Measurements from ENCODE around the gene SPINK2. TPM values are rescaled to one million over a fixed set of nuclear protein-coding genes. Genes with fewer than 3 reads are reported as not detected.

The SPINK2 gene
- total and polyA plus RNA-seq, 2 of the 13 experiments (the other 11 are each of a cell fraction or from before 2014, with no cell fraction given): not detected

DNA sequence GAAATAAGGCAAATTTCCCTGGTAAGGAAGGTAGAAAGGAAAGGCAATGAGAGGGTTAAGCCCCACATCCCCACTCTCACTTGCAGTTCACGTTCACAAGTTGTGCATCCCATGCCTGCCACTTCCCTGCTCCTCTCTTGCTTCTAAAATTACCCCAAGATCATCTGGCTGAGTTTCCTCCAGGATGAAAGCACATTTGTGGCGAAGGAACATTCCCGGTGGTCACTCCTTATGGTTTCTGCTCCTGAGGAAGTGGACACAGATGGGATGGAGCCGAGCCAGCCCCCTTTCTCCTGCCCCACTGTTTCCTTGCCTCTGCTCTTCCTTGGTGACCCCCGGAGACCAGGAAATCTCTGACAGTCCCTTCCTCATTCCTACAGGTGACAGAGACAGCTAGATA, 37.5 kb downstream of the SPINK2 start:
- intact Hi-C loops (cut with micrococcal nuclease; ENCODE audit: unreplicated experiment): no loop called here
- CTCF ChIA-PET (ENCODE audit: low intra/inter-chr PET ratio, low total read pairs): no interaction called here
- TF ChIP-seq HNF4A (CRISPR knock-in tag; IDR thresholded peaks at IDR 0.05) (no peak), ATF7 (IDR thresholded peaks at IDR 0.05) (no peak), ATF7 (CRISPR knock-in tag; IDR thresholded peaks at IDR 0.05) (no peak), NR1H2 (CRISPR knock-in tag; IDR thresholded peaks at IDR 0.05; ENCODE audit: borderline replicate concordance, low read depth) (no peak), ZIK1 (CRISPR knock-in tag; IDR thresholded peaks at IDR 0.05; ENCODE audit: borderline replicate concordance, low read depth) (no peak), TCF7 (IDR thresholded peaks at IDR 0.05; ENCODE audit: low read depth) (no peak), MTA1 (CRISPR knock-in tag; IDR thresholded peaks at IDR 0.05; ENCODE audit: borderline replicate concordance) (no peak), ZNF616 (CRISPR knock-in tag; IDR thresholded peaks at IDR 0.05; ENCODE audit: low read depth) (no peak), SOX5 (CRISPR knock-in tag; IDR thresholded peaks at IDR 0.05; ENCODE audit: borderline replicate concordance) (no peak)
- TF ChIP-seq, protein P1, sequence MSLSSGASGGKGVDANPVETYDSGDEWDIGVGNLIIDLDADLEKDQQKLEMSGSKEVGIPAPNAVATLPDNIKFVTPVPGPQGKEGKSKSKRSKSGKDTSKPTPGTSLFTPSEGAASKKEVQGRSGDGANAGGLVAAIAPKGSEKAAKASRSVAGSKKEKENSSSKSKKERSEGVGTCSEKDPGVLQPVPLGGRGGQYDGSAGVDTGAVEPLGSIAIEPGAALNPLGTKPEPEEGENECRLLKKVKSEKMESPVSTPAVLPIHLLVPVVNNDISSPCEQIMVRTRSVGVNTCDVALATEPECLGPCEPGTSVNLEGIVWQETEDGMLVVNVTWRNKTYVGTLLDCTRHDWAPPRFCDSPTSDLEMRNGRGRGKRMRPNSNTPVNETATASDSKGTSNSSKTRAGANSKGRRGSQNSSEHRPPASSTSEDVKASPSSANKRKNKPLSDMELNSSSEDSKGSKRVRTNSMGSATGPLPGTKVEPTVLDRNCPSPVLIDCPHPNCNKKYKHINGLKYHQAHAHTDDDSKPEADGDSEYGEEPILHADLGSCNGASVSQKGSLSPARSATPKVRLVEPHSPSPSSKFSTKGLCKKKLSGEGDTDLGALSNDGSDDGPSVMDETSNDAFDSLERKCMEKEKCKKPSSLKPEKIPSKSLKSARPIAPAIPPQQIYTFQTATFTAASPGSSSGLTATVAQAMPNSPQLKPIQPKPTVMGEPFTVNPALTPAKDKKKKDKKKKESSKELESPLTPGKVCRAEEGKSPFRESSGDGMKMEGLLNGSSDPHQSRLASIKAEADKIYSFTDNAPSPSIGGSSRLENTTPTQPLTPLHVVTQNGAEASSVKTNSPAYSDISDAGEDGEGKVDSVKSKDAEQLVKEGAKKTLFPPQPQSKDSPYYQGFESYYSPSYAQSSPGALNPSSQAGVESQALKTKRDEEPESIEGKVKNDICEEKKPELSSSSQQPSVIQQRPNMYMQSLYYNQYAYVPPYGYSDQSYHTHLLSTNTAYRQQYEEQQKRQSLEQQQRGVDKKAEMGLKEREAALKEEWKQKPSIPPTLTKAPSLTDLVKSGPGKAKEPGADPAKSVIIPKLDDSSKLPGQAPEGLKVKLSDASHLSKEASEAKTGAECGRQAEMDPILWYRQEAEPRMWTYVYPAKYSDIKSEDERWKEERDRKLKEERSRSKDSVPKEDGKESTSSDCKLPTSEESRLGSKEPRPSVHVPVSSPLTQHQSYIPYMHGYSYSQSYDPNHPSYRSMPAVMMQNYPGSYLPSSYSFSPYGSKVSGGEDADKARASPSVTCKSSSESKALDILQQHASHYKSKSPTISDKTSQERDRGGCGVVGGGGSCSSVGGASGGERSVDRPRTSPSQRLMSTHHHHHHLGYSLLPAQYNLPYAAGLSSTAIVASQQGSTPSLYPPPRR (CRISPR knock-in tag; IDR thresholded peaks at IDR 0.05; ENCODE audit: borderline replicate concordance): no peak
- TF ChIP-seq, protein P2, sequence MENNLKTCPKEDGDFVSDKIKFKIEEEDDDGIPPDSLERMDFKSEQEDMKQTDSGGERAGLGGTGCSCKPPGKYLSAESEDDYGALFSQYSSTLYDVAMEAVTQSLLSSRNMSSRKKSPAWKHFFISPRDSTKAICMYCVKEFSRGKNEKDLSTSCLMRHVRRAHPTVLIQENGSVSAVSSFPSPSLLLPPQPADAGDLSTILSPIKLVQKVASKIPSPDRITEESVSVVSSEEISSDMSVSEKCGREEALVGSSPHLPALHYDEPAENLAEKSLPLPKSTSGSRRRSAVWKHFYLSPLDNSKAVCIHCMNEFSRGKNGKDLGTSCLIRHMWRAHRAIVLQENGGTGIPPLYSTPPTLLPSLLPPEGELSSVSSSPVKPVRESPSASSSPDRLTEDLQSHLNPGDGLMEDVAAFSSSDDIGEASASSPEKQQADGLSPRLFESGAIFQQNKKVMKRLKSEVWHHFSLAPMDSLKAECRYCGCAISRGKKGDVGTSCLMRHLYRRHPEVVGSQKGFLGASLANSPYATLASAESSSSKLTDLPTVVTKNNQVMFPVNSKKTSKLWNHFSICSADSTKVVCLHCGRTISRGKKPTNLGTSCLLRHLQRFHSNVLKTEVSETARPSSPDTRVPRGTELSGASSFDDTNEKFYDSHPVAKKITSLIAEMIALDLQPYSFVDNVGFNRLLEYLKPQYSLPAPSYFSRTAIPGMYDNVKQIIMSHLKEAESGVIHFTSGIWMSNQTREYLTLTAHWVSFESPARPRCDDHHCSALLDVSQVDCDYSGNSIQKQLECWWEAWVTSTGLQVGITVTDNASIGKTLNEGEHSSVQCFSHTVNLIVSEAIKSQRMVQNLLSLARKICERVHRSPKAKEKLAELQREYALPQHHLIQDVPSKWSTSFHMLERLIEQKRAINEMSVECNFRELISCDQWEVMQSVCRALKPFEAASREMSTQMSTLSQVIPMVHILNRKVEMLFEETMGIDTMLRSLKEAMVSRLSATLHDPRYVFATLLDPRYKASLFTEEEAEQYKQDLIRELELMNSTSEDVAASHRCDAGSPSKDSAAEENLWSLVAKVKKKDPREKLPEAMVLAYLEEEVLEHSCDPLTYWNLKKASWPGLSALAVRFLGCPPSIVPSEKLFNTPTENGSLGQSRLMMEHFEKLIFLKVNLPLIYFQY (CRISPR knock-in tag; IDR thresholded peaks at IDR 0.05; ENCODE audit: borderline replicate concordance): no peak
- TF ChIP-seq, protein P3, sequence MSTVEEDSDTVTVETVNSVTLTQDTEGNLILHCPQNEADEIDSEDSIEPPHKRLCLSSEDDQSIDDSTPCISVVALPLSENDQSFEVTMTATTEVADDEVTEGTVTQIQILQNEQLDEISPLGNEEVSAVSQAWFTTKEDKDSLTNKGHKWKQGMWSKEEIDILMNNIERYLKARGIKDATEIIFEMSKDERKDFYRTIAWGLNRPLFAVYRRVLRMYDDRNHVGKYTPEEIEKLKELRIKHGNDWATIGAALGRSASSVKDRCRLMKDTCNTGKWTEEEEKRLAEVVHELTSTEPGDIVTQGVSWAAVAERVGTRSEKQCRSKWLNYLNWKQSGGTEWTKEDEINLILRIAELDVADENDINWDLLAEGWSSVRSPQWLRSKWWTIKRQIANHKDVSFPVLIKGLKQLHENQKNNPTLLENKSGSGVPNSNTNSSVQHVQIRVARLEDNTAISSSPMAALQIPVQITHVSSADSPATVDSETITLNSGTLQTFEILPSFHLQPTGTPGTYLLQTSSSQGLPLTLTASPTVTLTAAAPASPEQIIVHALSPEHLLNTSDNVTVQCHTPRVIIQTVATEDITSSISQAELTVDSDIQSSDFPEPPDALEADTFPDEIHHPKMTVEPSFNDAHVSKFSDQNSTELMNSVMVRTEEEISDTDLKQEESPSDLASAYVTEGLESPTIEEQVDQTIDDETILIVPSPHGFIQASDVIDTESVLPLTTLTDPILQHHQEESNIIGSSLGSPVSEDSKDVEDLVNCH (CRISPR knock-in tag; IDR thresholded peaks at IDR 0.05): no peak
- TF ChIP-seq, protein P4, sequence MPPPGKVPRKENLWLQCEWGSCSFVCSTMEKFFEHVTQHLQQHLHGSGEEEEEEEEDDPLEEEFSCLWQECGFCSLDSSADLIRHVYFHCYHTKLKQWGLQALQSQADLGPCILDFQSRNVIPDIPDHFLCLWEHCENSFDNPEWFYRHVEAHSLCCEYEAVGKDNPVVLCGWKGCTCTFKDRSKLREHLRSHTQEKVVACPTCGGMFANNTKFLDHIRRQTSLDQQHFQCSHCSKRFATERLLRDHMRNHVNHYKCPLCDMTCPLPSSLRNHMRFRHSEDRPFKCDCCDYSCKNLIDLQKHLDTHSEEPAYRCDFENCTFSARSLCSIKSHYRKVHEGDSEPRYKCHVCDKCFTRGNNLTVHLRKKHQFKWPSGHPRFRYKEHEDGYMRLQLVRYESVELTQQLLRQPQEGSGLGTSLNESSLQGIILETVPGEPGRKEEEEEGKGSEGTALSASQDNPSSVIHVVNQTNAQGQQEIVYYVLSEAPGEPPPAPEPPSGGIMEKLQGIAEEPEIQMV (CRISPR knock-in tag; IDR thresholded peaks at IDR 0.05; ENCODE audit: low read depth): no peak

More for the DNA sequence above, 37.5 kb downstream of the SPINK2 start:
- no peak overlapping the region for H3K27ac ChIP-seq (ENCODE audit: extremely low read length, insufficient read depth, low read length)
- H2AFZ ChIP-seq (ENCODE audit: low read length): no peak overlapping the region
- ATAC-seq: no peak
- H3K27me3 ChIP-seq (ENCODE audit: control insufficient read depth in 1 of 2, insufficient read depth in 2 of 2, low read length in 2 of 2): peaks cover 0 to 5% of the 10 kb centered on the region in 2 experiments; a peak in 2 of 5 replicates
- no peaks in the 10 kb centered on the region for H3K79me2 ChIP-seq (ENCODE audit: insufficient read depth, low read length)
- no TSS peak for BruUV-seq (replicated peaks)
- WGBS (ENCODE audit: low lambda C conversion rate): 41% methylated on average over 5 of the region's 5 CpGs
- no peak overlapping the region for H3K4me2 ChIP-seq (ENCODE audit: low read depth, low read length)
- POLR2A ChIA-PET: no interaction called here
- H4K20me1 ChIP-seq (ENCODE audit: insufficient read depth, low read length): no peaks in the 10 kb centered on the region
- FAIRE-seq: no peak
- no peaks in the 10 kb centered on the region for H3K9me3 ChIP-seq (ENCODE audit: low read length)
- no peak for DNase-seq (ENCODE audit: low spot score)
- H3K36me3 ChIP-seq (replicated peaks in 1 of 2; ENCODE audit: control insufficient read depth in 1 of 2, insufficient read depth in 2 of 2, low read length in 2 of 2): no peaks in the 10 kb centered on the region
- in situ Hi-C loops (cut with HindIII; ENCODE audit: extremely low pct_ligation_motif_present, low pct_unique_long_range_greater_than_20kb): no loop called here
- peaks cover 17% of the 10 kb centered on the region for H3K4me1 ChIP-seq (ENCODE audit: insufficient read depth, low read length)
- H3K9ac ChIP-seq (ENCODE audit: insufficient read depth, low read depth, low read length): no peak overlapping the region
- no peak overlapping the region for H3K4me3 ChIP-seq (replicated peaks in 1 of 3; ENCODE audit: insufficient read depth in 1 of 3, low read depth in 2 of 3, low read length in 3 of 3)
